ENCODE measurements around the gene TRIP10.

The TRIP10 gene

DNA sequence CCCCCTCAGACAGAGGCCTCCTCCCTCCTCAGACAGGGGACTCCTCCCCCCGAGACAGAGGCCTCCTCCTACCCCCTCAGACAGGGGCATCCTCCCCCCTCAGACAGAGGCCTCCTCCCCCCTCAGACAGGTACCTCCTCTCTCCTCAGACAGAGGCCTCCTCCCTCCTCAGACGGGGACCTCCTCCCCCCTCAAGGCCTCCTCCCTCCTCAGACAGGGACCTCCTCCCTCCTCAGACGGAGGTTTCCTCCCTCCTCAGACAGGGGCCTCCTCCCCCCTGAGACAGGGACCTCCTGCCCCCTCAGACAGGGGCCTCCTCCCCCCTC lies 32.9 kb upstream of the TRIP10 start:
- H3K9ac ChIP-seq (ENCODE audit: low read depth, low read length, poor library complexity, severe bottlenecking): no peak overlapping the region
- no peaks in the 10 kb centered on the region for H3K9me2 ChIP-seq (replicated peaks; ENCODE audit: low read depth, low read length)
- H3K9me3 ChIP-seq (ENCODE audit: insufficient read depth, low read depth, low read length): no peaks in the 10 kb centered on the region
- H3K36me3 ChIP-seq (ENCODE audit: insufficient read depth, low read length): no peaks in the 10 kb centered on the region
- no peak for TF ChIP-seq EZH2phosphoT487 (IDR thresholded peaks at IDR 0.05; ENCODE audit: borderline replicate concordance)
- TF ChIP-seq, protein P1, sequence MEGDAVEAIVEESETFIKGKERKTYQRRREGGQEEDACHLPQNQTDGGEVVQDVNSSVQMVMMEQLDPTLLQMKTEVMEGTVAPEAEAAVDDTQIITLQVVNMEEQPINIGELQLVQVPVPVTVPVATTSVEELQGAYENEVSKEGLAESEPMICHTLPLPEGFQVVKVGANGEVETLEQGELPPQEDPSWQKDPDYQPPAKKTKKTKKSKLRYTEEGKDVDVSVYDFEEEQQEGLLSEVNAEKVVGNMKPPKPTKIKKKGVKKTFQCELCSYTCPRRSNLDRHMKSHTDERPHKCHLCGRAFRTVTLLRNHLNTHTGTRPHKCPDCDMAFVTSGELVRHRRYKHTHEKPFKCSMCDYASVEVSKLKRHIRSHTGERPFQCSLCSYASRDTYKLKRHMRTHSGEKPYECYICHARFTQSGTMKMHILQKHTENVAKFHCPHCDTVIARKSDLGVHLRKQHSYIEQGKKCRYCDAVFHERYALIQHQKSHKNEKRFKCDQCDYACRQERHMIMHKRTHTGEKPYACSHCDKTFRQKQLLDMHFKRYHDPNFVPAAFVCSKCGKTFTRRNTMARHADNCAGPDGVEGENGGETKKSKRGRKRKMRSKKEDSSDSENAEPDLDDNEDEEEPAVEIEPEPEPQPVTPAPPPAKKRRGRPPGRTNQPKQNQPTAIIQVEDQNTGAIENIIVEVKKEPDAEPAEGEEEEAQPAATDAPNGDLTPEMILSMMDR (conservative IDR thresholded peaks at IDR 0.05; ENCODE audit: low read length): no peak
- no peaks in the 10 kb centered on the region for H4K20me1 ChIP-seq (ENCODE audit: insufficient read depth, low read length, poor library complexity, severe bottlenecking)
- H3K4me2 ChIP-seq (ENCODE audit: low read depth, low read length, poor library complexity, severe bottlenecking): no peak overlapping the region
- no peaks in the 10 kb centered on the region for H3K4me1 ChIP-seq (ENCODE audit: insufficient read depth, low read length, poor library complexity, severe bottlenecking)
- no peak overlapping the region for H3K4me3 ChIP-seq (ENCODE audit: low read length, poor library complexity, severe bottlenecking)
- no peaks in the 10 kb centered on the region for H3F3A ChIP-seq (ENCODE audit: low read depth)
- H3K27me3 ChIP-seq (ENCODE audit: insufficient read depth, low read length, poor library complexity, severe bottlenecking): no peaks in the 10 kb centered on the region
- H3K79me2 ChIP-seq (ENCODE audit: insufficient read depth, low read length): no peaks in the 10 kb centered on the region
- H2AFZ ChIP-seq (ENCODE audit: low read length): no peak overlapping the region

DNA sequence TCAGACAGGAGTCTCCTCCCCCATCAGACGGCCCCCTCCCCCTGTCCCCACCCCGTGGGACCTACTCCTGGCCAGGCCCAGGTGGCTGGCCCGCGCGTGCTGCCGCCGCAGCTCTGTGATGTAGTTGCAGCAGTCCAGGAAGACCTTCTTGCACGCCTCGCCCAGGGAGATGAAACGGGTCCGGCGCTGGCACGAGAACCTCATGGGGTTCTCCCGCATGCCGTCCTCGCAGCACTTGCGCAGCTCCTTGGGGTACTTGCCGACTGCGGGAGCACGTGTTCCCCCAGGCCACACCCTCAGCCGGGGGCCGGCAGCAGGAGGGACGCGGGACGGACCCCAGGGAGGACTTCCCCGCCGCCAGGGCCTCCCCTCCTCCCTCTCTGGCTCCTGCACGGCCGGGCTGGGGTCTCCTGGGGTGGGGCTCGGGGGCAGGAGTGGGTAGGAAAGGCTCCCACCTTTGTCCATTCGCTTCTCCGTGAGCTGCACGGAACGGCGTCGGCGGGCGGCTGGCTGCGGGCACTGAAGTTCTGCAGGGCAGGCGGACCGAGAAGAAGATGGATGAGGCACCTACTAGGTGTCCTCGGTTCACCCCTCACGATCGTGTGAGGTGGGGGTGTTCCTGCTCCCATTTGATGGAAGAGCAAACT lies 32.3 kb upstream of the TRIP10 start:
- Histone ChIP-seq H3K9ac (ENCODE audit: low read depth, low read length, poor library complexity, severe bottlenecking) (no peak overlapping the region), H3K4me2 (ENCODE audit: low read depth, low read length, poor library complexity, severe bottlenecking) (no peak overlapping the region), H3K36me3 (ENCODE audit: insufficient read depth, low read length) (no peaks in the 10 kb centered on the region), H3K9me2 (replicated peaks; ENCODE audit: low read depth, low read length) (no peaks in the 10 kb centered on the region), H4K20me1 (ENCODE audit: insufficient read depth, low read length, poor library complexity, severe bottlenecking) (no peaks in the 10 kb centered on the region), H3K4me1 (ENCODE audit: insufficient read depth, low read length, poor library complexity, severe bottlenecking) (no peaks in the 10 kb centered on the region), H3K9me3 (ENCODE audit: insufficient read depth, low read depth, low read length) (no peaks in the 10 kb centered on the region), H3F3A (ENCODE audit: low read depth) (no peaks in the 10 kb centered on the region), H2AFZ (ENCODE audit: low read length) (no peak overlapping the region), H3K27me3 (ENCODE audit: insufficient read depth, low read length, poor library complexity, severe bottlenecking) (no peaks in the 10 kb centered on the region), H3K4me3 (ENCODE audit: low read length, poor library complexity, severe bottlenecking) (no peak overlapping the region), H3K79me2 (ENCODE audit: insufficient read depth, low read length) (no peaks in the 10 kb centered on the region)
- no peak for TF ChIP-seq EZH2phosphoT487 (IDR thresholded peaks at IDR 0.05; ENCODE audit: borderline replicate concordance)
- TF ChIP-seq, protein P1 (conservative IDR thresholded peaks at IDR 0.05; ENCODE audit: low read length): no peak

DNA sequence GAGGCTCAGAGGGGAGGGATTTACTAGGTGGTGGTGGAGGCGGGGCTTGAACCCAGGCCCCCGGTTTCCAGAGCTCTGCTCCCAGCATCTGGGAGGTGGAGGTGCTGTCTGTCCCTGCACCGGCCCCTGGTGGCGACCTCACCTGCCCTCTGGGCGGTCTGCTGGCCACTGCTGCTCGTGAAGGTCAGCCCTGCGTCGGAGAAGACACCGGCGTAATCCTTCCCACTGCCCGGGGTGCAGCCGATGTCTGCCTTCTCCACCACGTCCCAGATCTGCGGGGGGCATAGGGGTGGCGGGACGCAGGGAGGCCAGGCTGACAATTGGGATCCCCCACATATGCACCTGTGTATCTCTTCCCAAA lies 31.8 kb upstream of the TRIP10 start:
- no peaks in the 10 kb centered on the region for H3K9me3 ChIP-seq (ENCODE audit: insufficient read depth, low read depth, low read length)
- H2AFZ ChIP-seq (ENCODE audit: low read length): no peak overlapping the region
- no peak overlapping the region for H3K9ac ChIP-seq (ENCODE audit: low read depth, low read length, poor library complexity, severe bottlenecking)
- no peaks in the 10 kb centered on the region for H3K79me2 ChIP-seq (ENCODE audit: insufficient read depth, low read length)
- TF ChIP-seq, protein P1 (conservative IDR thresholded peaks at IDR 0.05; ENCODE audit: low read length): no peak
- TF ChIP-seq EZH2phosphoT487 (IDR thresholded peaks at IDR 0.05; ENCODE audit: borderline replicate concordance): no peak
- H3F3A ChIP-seq (ENCODE audit: low read depth): no peaks in the 10 kb centered on the region
- H3K4me2 ChIP-seq (ENCODE audit: low read depth, low read length, poor library complexity, severe bottlenecking): no peak overlapping the region
- no peaks in the 10 kb centered on the region for H4K20me1 ChIP-seq (ENCODE audit: insufficient read depth, low read length, poor library complexity, severe bottlenecking)
- H3K9me2 ChIP-seq (replicated peaks; ENCODE audit: low read depth, low read length): no peaks in the 10 kb centered on the region
- no peak overlapping the region for H3K4me3 ChIP-seq (ENCODE audit: low read length, poor library complexity, severe bottlenecking)
- no peaks in the 10 kb centered on the region for H3K36me3 ChIP-seq (ENCODE audit: insufficient read depth, low read length)
- H3K27me3 ChIP-seq (ENCODE audit: insufficient read depth, low read length, poor library complexity, severe bottlenecking): no peaks in the 10 kb centered on the region
- no peaks in the 10 kb centered on the region for H3K4me1 ChIP-seq (ENCODE audit: insufficient read depth, low read length, poor library complexity, severe bottlenecking)
